Heart right ventricle (tissue), 16 donors: ENCODE results near the gene ALOX5AP. TPM values are rescaled to one million over a fixed set of nuclear protein-coding genes. Genes with fewer than 3 reads are reported as not detected.

Source experiments
- ATAC-seq, 8 donors: fragments of 200-7000 bp; cut with Tn5 transposase; one replicate each; pipeline ENCODE4 v1.9.1; 2020; ENCODE audit warnings: mild to moderate bottlenecking in 8 of 8, moderate library complexity in 8 of 8, moderate number of reproducible peaks in 1 of 8
- DNase-seq, 2 donors: peaks; one replicate each; pipeline ENCODE4 v3.0.0-alpha.2; 2020
- H3K27ac ChIP-seq, 10 donors: fragments of 200-600 bp; sonication (generic) in 2 of 10; one replicate each; pipeline versions ENCODE4 v1.5.0 to v1.8.0; 2020 to 2022; ENCODE audit warnings: mild to moderate bottlenecking in 3 of 10
- H3K27me3 ChIP-seq, 7 donors: fragments of 200-600 bp; one replicate each; pipeline ENCODE4 v1.8.0; 2021 to 2022; ENCODE audit warnings: mild to moderate bottlenecking in 2 of 7
- H3K36me3 ChIP-seq, 9 donors: fragments of 200-600 bp; sonication (generic) in 1 of 9; one replicate each; pipeline versions ENCODE4 v1.5.0 to v1.8.0; 2020 to 2022; ENCODE audit warnings: mild to moderate bottlenecking in 2 of 9
- H3K4me1 ChIP-seq, 9 donors: fragments of 200-600 bp; sonication (generic) in 1 of 9; one replicate each; pipeline versions ENCODE4 v1.5.0 to v1.8.0; 2020 to 2022; ENCODE audit warnings: mild to moderate bottlenecking in 4 of 9
- H3K4me3 ChIP-seq, 10 donors: fragments of 200-600 bp; sonication (generic) in 2 of 10; one replicate each; pipeline versions ENCODE4 v1.5.0 to v1.8.0; 2020 to 2022; ENCODE audit warnings: mild to moderate bottlenecking in 7 of 10, moderate library complexity in 2 of 10
- H3K9me3 ChIP-seq, 11 donors: fragments of 200-600 bp in 10 of 11; sonication (generic) in 2 of 11; one replicate each; pipeline versions ENCODE4 v1.5.0 to v1.8.0; 2013 to 2022; ENCODE audit warnings: mild to moderate bottlenecking in 2 of 11, control low read depth in 1 of 11, moderate library complexity in 1 of 11
- CTCF ChIP-seq, 9 donors: fragments of 200-600 bp; sonication (generic) in 2 of 9; IDR thresholded peaks; one replicate each; pipeline versions ENCODE4 v1.5.0 to v1.8.0; 2021 to 2022; ENCODE audit warnings: antibody characterized with exemption in 9 of 9, mild to moderate bottlenecking in 5 of 9, moderate library complexity in 1 of 9
- WGBS, 2 donors: extraction: QIAGEN DNeasy Blood & Tissue Kit; methylation state at CpG; one replicate each; pipeline ENCODE4 v1.1.7; 2013; ENCODE audit warnings: inconsistent platforms in 1 of 2; 5-methylcytosine and 5-hydroxymethylcytosine counted together
- intact Hi-C, 10 donors: fragments of 100-400 bp; cut with DNase I; formaldehyde crosslinking; loops; one replicate each; pipeline versions ENCODE4 v1.11.1 to v1.14.2; 2022
- polyA plus RNA-seq, 2 donors: library from polyadenylated mRNA; stranded (reverse); fragments of 200-250 nt; gene quantifications; one replicate each; pipeline ENCODE4 v1.2.3, GENCODE V29; 2013
- total RNA-seq, 10 donors: library from RNA; stranded (reverse); fragmentation: NEBNext Ultra II Directional in 3 of 10; extraction: Animal tissue kit (Norgen Biotek cat#: 25700) in 3 of 10; gene quantifications; one replicate each; pipeline versions ENCODE4 v1.2.1 to v1.2.4, GENCODE V29; 2021 to 2023
- donor health status: Arrhythmogenic right ventricular cardiomyopathy.
- donor health status: ischemic (EF 13 %, LVEDD 7.1; RV severe dilation, severe dysfunction).
- donor health status: healthy with polysubstance abuse.
- donor health status: DM: no; HTN: yes; CAD: no.
- donor health status: DM: no; HTN: no; CAD: no.
- donor health status: ischemic (EF 25% LVEDD 6.9; RV normal size, moderate dysfunction).
- donor health status: ischemic (EF 25% LVEDD 5.7; RV mildly dilated, moderate dysfunction).
- donor health status: healthy.
- donor health status: DM: yes; HTN: yes; CAD: no.
- donor health status: Ischemic cardiomyopathy.
- donor health status: ischemic (EF 35%, LVEDD 5.7; RV mildly dilated, moderate dysfunction).
- donor health status: nonischemic (EF 11% LVEDD 7.7; RV severe dilation, severe dysfunction).
- donor health status: DM: yes; HTN: yes; CAD: no.
- donor health status: PGD.
- donor health status: ischemic (EF 29% LVEDD 5.4; RV normal size, mild dysfunction).
- donor health status: nonischemic (EF 23%, LVEDD 6.1; RV moderate dilation, normal function).

The ALOX5AP gene
- total and polyA plus RNA-seq, 12 donors: 0.95 to 19.5 (median 4.6) TPM

GRCh38 chr13:30724778-30725177 is 10.6 kb upstream of the ALOX5AP start:
- intact Hi-C loops: no loop called here
- no peaks in the 10 kb centered on the region for H3K9me3 ChIP-seq
- peaks cover 0 to 3% (median 0%) of the 10 kb centered on the region in 7 donors for H3K27me3 ChIP-seq
- peaks cover 0 to 26% (median 0%) of the 10 kb centered on the region in 9 donors for H3K4me1 ChIP-seq
- H3K4me3 ChIP-seq: no peak overlapping the region
- DNase-seq: no peak
- no peak for ATAC-seq
- H3K36me3 ChIP-seq: no peaks in the 10 kb centered on the region
- no peak for TF ChIP-seq CTCF (IDR thresholded peaks at IDR 0.05)
- 95 to 96% methylated on average over 3 of the region's 3 CpGs for WGBS, 2 donors
- H3K27ac ChIP-seq: no peak overlapping the region

- no peak overlapping the region for H3K27ac ChIP-seq
- H3K9me3 ChIP-seq: no peaks in the 10 kb centered on the region
- H3K4me3 ChIP-seq: no peak overlapping the region
- DNase-seq: no peak
- no peak for TF ChIP-seq CTCF (IDR thresholded peaks at IDR 0.05)
- intact Hi-C loops: no loop called here
- WGBS, 2 donors: 86 to 95% methylated on average over 2 of the region's 2 CpGs
- no peaks in the 10 kb centered on the region for H3K36me3 ChIP-seq
- peaks cover 0 to 10% (median 0%) of the 10 kb centered on the region in 7 donors for H3K27me3 ChIP-seq
- ATAC-seq: no peak
- peaks cover 0 to 18% (median 0%) of the 10 kb centered on the region in 9 donors for H3K4me1 ChIP-seq
Observed at GRCh38 chr13:30725326-30726085, 9.8 kb upstream of the ALOX5AP start.

GRCh38 chr13:30726192-30726591 is 9.2 kb upstream of the ALOX5AP start:
- H3K36me3 ChIP-seq: no peaks in the 10 kb centered on the region
- TF ChIP-seq CTCF (IDR thresholded peaks at IDR 0.05): no peak
- H3K27ac ChIP-seq: no peak overlapping the region
- intact Hi-C loops: no loop called here
- H3K27me3 ChIP-seq: peaks cover 0 to 11% (median 0%) of the 10 kb centered on the region in 7 donors
- peaks cover 0 to 11% (median 0%) of the 10 kb centered on the region in 9 donors for H3K4me1 ChIP-seq
- H3K9me3 ChIP-seq: no peaks in the 10 kb centered on the region
- DNase-seq (no peak), ATAC-seq (no peak)
- 92 to 95% methylated on average over 1 of the region's 1 CpG for WGBS, 2 donors
- H3K4me3 ChIP-seq: no peak overlapping the region

GRCh38 chr13:30727491-30728355 is 7.6 kb upstream of the ALOX5AP start:
- Histone ChIP-seq H3K4me3 (no peak overlapping the region), H3K27me3 (peaks cover 0 to 24% (median 0%) of the 10 kb centered on the region in 7 donors), H3K27ac (no peak overlapping the region), H3K9me3 (no peaks in the 10 kb centered on the region), H3K36me3 (no peaks in the 10 kb centered on the region), H3K4me1 (no peaks in the 10 kb centered on the region)
- 87% methylated on average over 6 of the region's 6 CpGs for WGBS, 2 donors
- TF ChIP-seq CTCF (IDR thresholded peaks at IDR 0.05): no peak
- intact Hi-C loops: no loop called here
- ATAC-seq (no peak), DNase-seq (no peak)
